Type B pancreatic cell (in vitro differentiated cells): ENCODE results near the gene CAPZA2. TPM values are rescaled to one million over a fixed set of nuclear protein-coding genes. Genes with fewer than 3 reads are reported as not detected.
"Not testable (repeated sequence)": the region's sequence is repeated elsewhere in the genome, so short reads cannot be mapped to it uniquely, and the experiment has no call there.

ENCODE experiments used
- DNase-seq: peaks from one replicate; pipeline ENCODE4 v3.0.0; 2021; ENCODE audit warnings: mixed read lengths; ENCODE audit not compliant: unreplicated experiment; ENCODE audit errors: extremely low spot score
- H3K27ac Mint-ChIP-seq: 2 replicates; pipeline ENCODE4 v1.8.0; 2021; ENCODE audit warnings: mild to moderate bottlenecking, mixed read lengths
- H3K27me3 Mint-ChIP-seq: 2 replicates; pipeline ENCODE4 v1.8.0; 2021; ENCODE audit warnings: mixed read lengths
- H3K36me3 Mint-ChIP-seq: 2 replicates; pipeline ENCODE4 v1.8.0; 2021; ENCODE audit warnings: mixed read lengths
- H3K4me1 Mint-ChIP-seq: one replicate; pipeline ENCODE4 v1.8.0; 2021; ENCODE audit warnings: mixed read lengths; ENCODE audit not compliant: unreplicated experiment
- H3K4me3 Mint-ChIP-seq: 2 replicates; pipeline ENCODE4 v1.8.0; 2021; ENCODE audit warnings: mild to moderate bottlenecking, mixed read lengths
- H3K9me3 Mint-ChIP-seq: 2 replicates; pipeline ENCODE4 v1.8.0; 2021; ENCODE audit warnings: mixed read lengths
- total RNA-seq: library from RNA; stranded (reverse); gene quantifications from 2 replicates; pipeline ENCODE4 v1.2.1, GENCODE V29; 2021; ENCODE audit warnings: low replicate concordance
- TF ChIP-seq, protein P1 (sequence below): fragments of 200-600 bp; sonication (generic); conservative IDR thresholded peaks from 2 replicates; pipeline ENCODE4 v1.5.0; 2021; ENCODE audit warnings: antibody characterized with exemption, mild to moderate bottlenecking

CAPZA2 gene
- total RNA-seq, 1 donor from 2014 or later = 167 TPM

DNA sequence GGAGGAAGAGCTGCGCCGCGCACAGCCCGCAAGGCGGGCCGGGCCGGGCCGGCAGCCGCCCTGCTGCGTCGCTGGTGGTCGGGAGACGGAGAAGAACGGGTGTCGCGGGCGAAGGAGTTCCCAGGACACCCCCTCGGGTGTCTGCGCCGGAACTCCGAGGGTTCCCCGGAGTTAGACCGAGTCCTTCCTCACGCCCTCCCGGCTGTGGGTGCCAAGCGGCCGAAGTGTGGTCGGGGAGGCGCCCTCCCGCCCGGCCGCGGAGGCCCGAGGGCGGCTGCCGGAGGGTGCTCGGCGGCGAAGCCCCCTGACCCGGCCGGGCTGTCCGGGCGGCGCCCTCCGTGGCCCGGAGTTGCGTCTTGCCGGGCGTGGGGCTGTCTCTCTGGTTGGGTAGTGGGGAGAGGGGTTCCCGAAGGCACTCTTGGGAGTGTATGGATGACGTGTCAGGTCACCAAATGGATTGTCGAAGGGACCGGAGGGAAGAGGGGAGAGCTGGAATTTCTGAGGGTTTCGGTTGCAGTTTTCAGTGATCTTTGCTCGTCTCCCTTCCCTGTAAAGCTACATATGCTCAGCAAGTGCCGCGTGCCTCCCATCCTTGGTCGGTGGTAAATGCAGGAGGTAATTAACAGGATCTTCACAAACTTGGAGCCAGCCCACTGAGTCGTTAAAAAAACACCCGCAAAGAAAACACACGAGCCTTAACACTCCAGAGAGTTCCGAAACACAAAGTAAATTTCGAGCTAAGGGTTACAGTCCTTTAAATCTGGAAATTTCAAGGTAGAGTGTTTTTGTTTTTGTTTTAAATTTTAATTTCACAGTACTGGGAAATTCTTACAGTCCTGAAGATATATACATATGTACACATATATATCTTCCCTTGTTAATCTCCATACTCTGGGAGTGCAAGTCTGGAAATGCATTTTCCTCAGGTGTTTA is 91.8 kb downstream of the CAPZA2 start:
- Mint-ChIP-seq H3K27ac (peak overlapping the region; percentile 97), H3K27me3 (no peaks in the 10 kb centered on the region), H3K9me3 (no peaks in the 10 kb centered on the region), H3K36me3 (no peaks in the 10 kb centered on the region), H3K4me1 (peaks cover 24% of the 10 kb centered on the region), H3K4me3 (peak overlapping the region; percentile 97)
- peak; percentile 73 for DNase-seq
- TF ChIP-seq, protein P1, sequence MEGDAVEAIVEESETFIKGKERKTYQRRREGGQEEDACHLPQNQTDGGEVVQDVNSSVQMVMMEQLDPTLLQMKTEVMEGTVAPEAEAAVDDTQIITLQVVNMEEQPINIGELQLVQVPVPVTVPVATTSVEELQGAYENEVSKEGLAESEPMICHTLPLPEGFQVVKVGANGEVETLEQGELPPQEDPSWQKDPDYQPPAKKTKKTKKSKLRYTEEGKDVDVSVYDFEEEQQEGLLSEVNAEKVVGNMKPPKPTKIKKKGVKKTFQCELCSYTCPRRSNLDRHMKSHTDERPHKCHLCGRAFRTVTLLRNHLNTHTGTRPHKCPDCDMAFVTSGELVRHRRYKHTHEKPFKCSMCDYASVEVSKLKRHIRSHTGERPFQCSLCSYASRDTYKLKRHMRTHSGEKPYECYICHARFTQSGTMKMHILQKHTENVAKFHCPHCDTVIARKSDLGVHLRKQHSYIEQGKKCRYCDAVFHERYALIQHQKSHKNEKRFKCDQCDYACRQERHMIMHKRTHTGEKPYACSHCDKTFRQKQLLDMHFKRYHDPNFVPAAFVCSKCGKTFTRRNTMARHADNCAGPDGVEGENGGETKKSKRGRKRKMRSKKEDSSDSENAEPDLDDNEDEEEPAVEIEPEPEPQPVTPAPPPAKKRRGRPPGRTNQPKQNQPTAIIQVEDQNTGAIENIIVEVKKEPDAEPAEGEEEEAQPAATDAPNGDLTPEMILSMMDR = no peak

DNA sequence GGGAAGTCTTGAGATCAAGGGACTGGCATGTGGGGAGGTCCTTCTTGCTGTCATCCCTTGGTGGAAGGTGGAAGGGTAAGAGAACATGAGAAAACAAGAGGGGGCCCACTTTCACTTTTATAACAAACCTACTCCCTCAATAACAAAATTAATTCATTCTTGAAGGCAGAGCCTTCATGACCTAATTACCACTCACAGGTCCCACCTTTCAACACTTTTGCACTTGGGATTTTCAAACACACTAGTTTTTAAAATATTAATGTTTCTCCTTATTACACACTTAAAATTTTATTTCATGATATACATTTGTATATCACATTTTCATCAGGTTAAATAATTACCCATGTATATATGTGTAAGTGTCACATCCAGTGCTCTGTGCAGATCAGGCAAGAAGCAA is 93.0 kb downstream of the CAPZA2 start:
- Mint-ChIP-seq H3K36me3 (no peaks in the 10 kb centered on the region), H3K4me1 (peaks cover 21% of the 10 kb centered on the region), H3K4me3 (peak overlapping the region; percentile 97), H3K27ac (peak overlapping the region; percentile 97), H3K27me3 (no peaks in the 10 kb centered on the region), H3K9me3 (no peaks in the 10 kb centered on the region)
- TF ChIP-seq, protein P1 = no peak
- no peak for DNase-seq

DNA sequence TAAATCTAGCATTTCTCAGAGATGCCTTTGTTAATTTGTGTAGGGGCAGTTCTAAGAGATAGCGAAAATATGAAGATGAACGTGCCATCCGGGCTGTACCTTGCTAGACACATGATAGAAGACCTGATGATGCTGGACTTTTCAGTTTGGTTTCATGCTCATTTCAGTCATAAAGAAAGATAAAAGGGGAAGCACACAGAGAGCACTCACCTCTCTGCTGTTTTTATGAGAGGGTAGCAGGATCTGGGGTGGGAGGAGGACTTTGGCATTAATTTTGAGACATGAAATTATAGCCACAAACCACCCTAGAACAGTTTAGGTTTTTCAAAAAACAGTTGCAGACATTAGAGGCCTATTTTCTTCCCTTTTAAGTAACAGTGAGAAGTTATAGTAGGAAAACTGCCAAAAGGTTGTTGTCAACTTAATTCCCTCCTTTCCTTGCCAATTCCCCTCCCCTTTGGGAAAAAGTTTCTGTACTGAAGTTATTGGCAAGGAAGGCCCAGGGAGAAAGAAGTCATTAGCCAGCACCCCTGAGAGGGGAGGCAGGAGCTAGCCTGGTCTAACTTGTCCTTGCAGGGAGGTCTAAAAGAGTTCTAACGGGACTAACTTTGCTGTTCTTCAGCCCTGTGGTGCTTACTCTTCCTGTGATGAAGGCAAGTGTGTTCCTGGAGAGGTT is 93.6 kb downstream of the CAPZA2 start:
- TF ChIP-seq, protein P1 = no peak
- no peak for DNase-seq
- Mint-ChIP-seq H3K36me3 (peaks cover 3% of the 10 kb centered on the region), H3K9me3 (no peaks in the 10 kb centered on the region), H3K27ac (no peak overlapping the region), H3K4me3 (peak overlapping the region; percentile 97), H3K27me3 (no peaks in the 10 kb centered on the region), H3K4me1 (peaks cover 18% of the 10 kb centered on the region)

DNA sequence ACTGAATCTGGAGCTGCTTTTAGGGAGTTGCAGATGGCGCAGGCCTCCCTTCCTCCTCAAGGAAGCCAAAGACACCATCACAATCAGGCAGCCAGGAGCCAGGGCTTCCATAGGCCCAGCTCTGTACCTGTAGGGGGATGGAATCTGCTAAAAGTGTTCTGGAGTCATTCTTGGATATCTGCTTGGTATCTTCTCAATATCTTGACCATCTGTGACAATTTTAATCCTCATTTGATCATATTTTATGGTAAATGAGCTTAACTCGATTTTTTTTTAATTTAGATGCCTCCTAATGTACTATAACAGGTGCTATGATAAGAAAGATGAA is 94.1 kb downstream of the CAPZA2 start:
- Mint-ChIP-seq H3K27me3 (no peaks in the 10 kb centered on the region), H3K36me3 (peaks cover 8% of the 10 kb centered on the region), H3K27ac (no peak overlapping the region), H3K4me3 (peak overlapping the region; percentile 24), H3K4me1 (peaks cover 17% of the 10 kb centered on the region), H3K9me3 (no peaks in the 10 kb centered on the region)
- TF ChIP-seq, protein P1 = no peak
- DNase-seq = no peak

DNA sequence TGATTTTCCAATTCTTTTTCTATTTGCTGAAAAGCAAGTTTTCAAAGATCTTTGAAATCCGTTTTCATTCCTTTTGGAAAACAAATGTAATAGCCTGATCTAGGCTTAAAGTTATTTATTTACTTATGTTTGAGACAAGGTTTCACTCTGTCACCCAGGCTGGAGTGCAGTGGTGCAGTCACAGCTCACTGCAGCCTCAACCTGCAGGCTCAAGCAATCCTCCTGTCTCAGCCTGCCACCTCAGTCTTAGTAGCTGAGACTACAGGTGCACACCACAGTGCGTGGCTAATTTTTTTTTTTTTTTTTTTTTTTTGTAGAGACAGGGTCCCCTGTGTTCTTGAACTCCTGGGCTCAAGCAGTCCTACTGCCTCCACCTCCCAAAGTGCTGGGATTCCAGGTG is 95.5 kb downstream of the CAPZA2 start:
- Mint-ChIP-seq H3K4me1 (peaks cover 13% of the 10 kb centered on the region), H3K9me3 (no peaks in the 10 kb centered on the region), H3K27me3 (no peaks in the 10 kb centered on the region), H3K4me3 (no peak overlapping the region), H3K36me3 (peaks cover 14% of the 10 kb centered on the region), H3K27ac (no peak overlapping the region)
- DNase-seq = no peak
- TF ChIP-seq, protein P1 = no peak

DNA sequence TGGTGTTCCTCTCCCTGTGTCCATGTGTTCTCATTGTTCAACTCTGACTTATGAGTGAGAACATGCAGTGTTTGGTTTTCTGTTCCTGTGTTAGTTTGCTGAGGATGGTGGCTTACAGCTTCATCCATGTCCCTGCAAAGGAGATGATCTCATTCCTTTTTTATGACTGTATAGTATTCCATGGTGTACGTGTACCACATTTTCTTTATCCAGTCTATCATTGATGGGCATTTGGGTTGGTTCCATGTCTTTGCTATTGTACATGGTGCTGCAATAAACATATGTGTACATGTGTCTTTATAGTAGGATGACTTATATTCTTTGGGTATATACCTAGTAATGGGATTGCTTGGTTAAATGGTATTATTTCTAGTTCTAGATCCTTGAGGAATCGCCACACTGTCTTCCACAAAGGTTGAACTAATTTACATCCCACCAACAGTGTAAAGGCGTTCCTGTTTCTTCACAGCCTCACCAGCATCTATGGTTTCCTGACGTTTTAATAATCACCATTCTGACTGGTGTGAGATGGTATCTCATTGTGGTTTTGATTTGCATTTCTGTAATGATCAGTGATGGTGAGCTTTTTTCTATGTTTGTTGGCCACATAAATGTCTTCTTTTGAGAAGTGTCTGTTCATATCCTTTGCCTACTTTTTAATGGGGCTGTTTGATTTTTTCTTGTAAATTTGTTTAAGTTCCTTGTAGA is 99.7 kb downstream of the CAPZA2 start:
- not testable (repeated sequence) for H3K4me3 Mint-ChIP-seq, H3K27ac Mint-ChIP-seq, H3K27me3 Mint-ChIP-seq, H3K4me1 Mint-ChIP-seq, H3K9me3 Mint-ChIP-seq, DNase-seq
- peaks cover 14% of the 10 kb centered on the region for H3K36me3 Mint-ChIP-seq
